GM23338 (cell line): Measurements from ENCODE around the gene PTAR1. TPM values are rescaled to one million over a fixed set of nuclear protein-coding genes. Genes with fewer than 3 reads are reported as not detected.

Source experiments
- ATAC-seq: fragments of 200-7000 bp; cut with Tn5 transposase; 3 replicates; pipeline ENCODE4 v1.9.1; 2020
- DNase-seq: peaks from one replicate; pipeline ENCODE4 v3.0.0-alpha.2; 2015; ENCODE audit warnings: low spot score
- H2AFZ ChIP-seq: fragments of 200-600 bp; sonication (generic); 2 replicates; pipeline ENCODE4 v1.8.0; 2016; ENCODE audit warnings: antibody characterized with exemption, mild to moderate bottlenecking, moderate library complexity
- H3F3A ChIP-seq: fragments of 200-600 bp; sonication (generic); replicated peaks from 2 replicates; pipeline ENCODE4 v1.8.0; 2017; ENCODE audit warnings: antibody characterized with exemption, mixed run types, low read depth
- H3K27ac ChIP-seq: fragments of 200-600 bp; sonication (generic); 2 replicates; pipeline ENCODE4 v1.6.1; 2016; ENCODE audit warnings: low read depth
- H3K27me3 ChIP-seq: fragments of 200-600 bp; sonication (generic); 2 replicates; pipeline ENCODE4 v1.8.0; 2016; ENCODE audit warnings: mild to moderate bottlenecking, mixed run types, moderate library complexity; ENCODE audit not compliant: insufficient read depth
- H3K36me3 ChIP-seq: fragments of 200-600 bp; sonication (generic); 2 replicates; pipeline ENCODE4 v1.8.0; 2016; ENCODE audit warnings: mild to moderate bottlenecking; ENCODE audit not compliant: insufficient read depth
- H3K4me1 ChIP-seq: fragments of 200-600 bp; sonication (generic); 2 replicates; pipeline ENCODE4 v1.8.0; 2016; ENCODE audit warnings: mild to moderate bottlenecking, moderate library complexity; ENCODE audit not compliant: insufficient read depth
- H3K4me2 ChIP-seq: fragments of 200-600 bp; sonication (generic); 2 replicates; pipeline ENCODE4 v1.7.1; 2017; ENCODE audit warnings: mixed run types
- H3K4me3 ChIP-seq: fragments of 200-600 bp; sonication (generic); 2 replicates; pipeline ENCODE4 v1.6.1; 2016; ENCODE audit warnings: mixed run types
- H3K79me2 ChIP-seq: fragments of 200-600 bp; sonication (generic); replicated peaks from 2 replicates; pipeline ENCODE4 v1.8.0; 2017; ENCODE audit warnings: mild to moderate bottlenecking; ENCODE audit not compliant: insufficient read depth
- H3K9me2 ChIP-seq: fragments of 200-600 bp; sonication (generic); 2 replicates; pipeline ENCODE4 v1.8.0; 2017; ENCODE audit not compliant: insufficient read depth
- H4K20me1 ChIP-seq: fragments of 200-600 bp; sonication (generic); replicated peaks from 2 replicates; pipeline ENCODE4 v1.8.0; 2017; ENCODE audit warnings: mild to moderate bottlenecking; ENCODE audit not compliant: insufficient read depth
- H3K27ac Mint-ChIP-seq: 2 replicates; pipeline ENCODE4 v1.8.0; 2020; ENCODE audit warnings: inconsistent platforms, mild to moderate bottlenecking, moderate library complexity, mixed read lengths
- H3K27me3 Mint-ChIP-seq: 3 replicates; pipeline ENCODE4 v1.8.0; 2022; ENCODE audit warnings: low read depth, mild to moderate bottlenecking, moderate library complexity, mixed read lengths, inconsistent platforms; ENCODE audit not compliant: insufficient read depth, poor library complexity
- H3K36me3 Mint-ChIP-seq: 3 replicates; pipeline ENCODE4 v1.8.0; 2021; ENCODE audit warnings: low read depth, mild to moderate bottlenecking, inconsistent platforms, moderate library complexity, mixed read lengths
- H3K4me1 Mint-ChIP-seq: 3 replicates; pipeline ENCODE4 v1.8.0; 2020; ENCODE audit warnings: mild to moderate bottlenecking, inconsistent platforms, mixed read lengths
- H3K4me3 Mint-ChIP-seq: 3 replicates; pipeline ENCODE4 v1.8.0; 2021; ENCODE audit warnings: moderate library complexity, mild to moderate bottlenecking, inconsistent platforms, mixed read lengths
- H3K9me3 Mint-ChIP-seq: 3 replicates; pipeline ENCODE4 v1.8.0; 2020; ENCODE audit warnings: moderate library complexity, mild to moderate bottlenecking, inconsistent platforms, mixed read lengths
- CTCF ChIP-seq, 2 experiments: fragments of 200-600 bp in 1 of 2; sonication (generic) in 1 of 2; conservative IDR thresholded peaks; 2 replicates each; pipeline versions ENCODE4 v1.5.1 to v1.6.1; 2016 to 2017; ENCODE audit warnings: antibody characterized with exemption in 2 of 2, low read depth in 2 of 2, mild to moderate bottlenecking in 2 of 2, moderate library complexity in 1 of 2
- EZH2phosphoT487 ChIP-seq: fragments of 200-600 bp; sonication (generic); IDR thresholded peaks from one replicate; pipeline ENCODE4 v1.8.1; 2018; ENCODE audit warnings: antibody characterized with exemption; ENCODE audit not compliant: unreplicated experiment
- JUNB ChIP-seq: IDR thresholded peaks from one replicate; pipeline ENCODE4 v1.6.1; 2016; ENCODE audit warnings: antibody characterized with exemption; ENCODE audit not compliant: unreplicated experiment
- NANOG ChIP-seq: IDR thresholded peaks from 2 replicates; pipeline ENCODE4 v1.6.1; 2016; ENCODE audit warnings: antibody characterized with exemption, borderline replicate concordance
- REST ChIP-seq: IDR thresholded peaks from one replicate; pipeline ENCODE4 v1.6.1; 2018; ENCODE audit warnings: antibody characterized with exemption; ENCODE audit not compliant: unreplicated experiment
- ZNF114 ChIP-seq: fragments of 250-450 bp; sonication (Bioruptor Pico); IDR thresholded peaks from 2 replicates; pipeline ENCODE4 v1.5.0; 2020; ENCODE audit warnings: mild to moderate bottlenecking, moderate library complexity
- ZNF331 ChIP-seq: fragments of 250-450 bp; sonication (Bioruptor Pico); IDR thresholded peaks from 2 replicates; pipeline ENCODE4 v1.5.0; 2020; ENCODE audit warnings: low read depth, mild to moderate bottlenecking, moderate library complexity
- ZNF462 ChIP-seq: fragments of 250-450 bp; sonication (Bioruptor Pico); IDR thresholded peaks from 2 replicates; pipeline ENCODE4 v1.5.0; 2020; ENCODE audit warnings: mild to moderate bottlenecking, moderate library complexity
- polyA plus RNA-seq: library from polyadenylated mRNA; unstranded; fragments of >200 nt; fragmentation: Nextera tagmentation; extraction: Ambion mirVana; gene quantifications from 2 replicates; pipeline ENCODE4 v1.2.1, GENCODE V29; 2016
- total RNA-seq: library from RNA; depleted of rRNA; stranded (reverse); fragments of >200 nt; shearing (Covaris generic); gene quantifications from 2 replicates; pipeline ENCODE4 v1.2.3, GENCODE V29; 2014

The PTAR1 gene
- total and polyA plus RNA-seq, 2 experiments from 2014 or later, result 35.2 to 219 TPM

GRCh38 chr9:69715825-69716224 lies 44.0 kb downstream of the PTAR1 start:
- Histone ChIP-seq H3K27ac (no peak overlapping the region), H3K36me3 (peaks cover 18% of the 10 kb centered on the region; the same call in 1 of the 2 replicates), H3K4me2 (no peak overlapping the region), H4K20me1 (peaks cover 6% of the 10 kb centered on the region), H3K4me1 (no peaks in the 10 kb centered on the region), H3K79me2 (no peaks in the 10 kb centered on the region), H3F3A (no peaks in the 10 kb centered on the region), H2AFZ (no peak overlapping the region), H3K9me2 (no peaks in the 10 kb centered on the region), H3K27me3 (no peaks in the 10 kb centered on the region), H3K4me3 (no peak overlapping the region)
- H3K27ac Mint-ChIP-seq, result no peak overlapping the region
- H3K9me3 Mint-ChIP-seq, result no peaks in the 10 kb centered on the region
- peaks cover 3% of the 10 kb centered on the region for H3K27me3 Mint-ChIP-seq
- H3K36me3 Mint-ChIP-seq, result peaks cover 19% of the 10 kb centered on the region
- peaks cover 5% of the 10 kb centered on the region; the same call in 2 of the 3 replicates for H3K4me1 Mint-ChIP-seq
- ATAC-seq (no peak), DNase-seq (no peak)
- TF ChIP-seq CTCF (conservative IDR thresholded peaks at IDR 0.05; ENCODE audit: low read depth in 2 of 2) (no peak), NANOG (no peak), JUNB (no peak), EZH2phosphoT487 (no peak), ZNF331 (CRISPR knock-in tag) (no peak), ZNF462 (CRISPR knock-in tag) (no peak), REST (no peak), ZNF114 (CRISPR knock-in tag) (no peak)
- H3K4me3 Mint-ChIP-seq, result no peak overlapping the region
